ENCODE data around the gene ASIC2. TPM values are rescaled to one million over a fixed set of nuclear protein-coding genes. Genes with fewer than 3 reads are reported as not detected.

ASIC2 gene
- total RNA-seq, 4 donors from 2014 or later = 0.80 to 1.8 (median 1.4) TPM; not detected in 1

- Histone ChIP-seq H3K36me3 (no peaks in the 10 kb centered on the region), H3K9me3 (no peaks in the 10 kb centered on the region), H3K4me1 (no peaks in the 10 kb centered on the region), H3K4me3 (no peak overlapping the region), H3K27ac (no peak overlapping the region), H3K27me3 (no peaks in the 10 kb centered on the region)
- no peak for TF ChIP-seq CTCF (IDR thresholded peaks at IDR 0.05)
- TF ChIP-seq POLR2A (IDR thresholded peaks at IDR 0.05) = no peak
- no peak for DNase-seq
Observed at GRCh38 chr17:33167736-33168135, 125.4 kb downstream of the ASIC2 start.

DNA sequence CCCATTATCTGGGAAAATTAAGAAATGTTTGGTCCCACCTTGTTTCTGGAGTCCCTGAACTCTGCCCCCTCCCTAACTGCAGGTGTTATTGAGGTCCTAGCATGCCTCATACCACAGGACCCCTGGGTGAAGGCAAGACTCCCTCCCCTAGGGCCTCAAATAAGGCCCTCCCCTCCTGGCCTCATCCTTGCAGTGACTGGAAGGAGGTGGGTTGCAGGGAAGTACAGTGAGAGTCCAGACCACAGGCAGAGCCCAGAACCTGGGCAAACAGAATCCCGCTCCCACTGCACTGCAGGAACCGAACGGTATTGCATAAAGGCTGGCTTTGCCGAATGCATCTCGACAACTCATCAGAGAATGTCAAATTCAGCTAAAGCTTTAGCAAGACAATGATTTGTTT, 126.6 kb downstream of the ASIC2 start:
- no peaks in the 10 kb centered on the region for H3K9me3 ChIP-seq
- TF ChIP-seq CTCF (IDR thresholded peaks at IDR 0.05) (no peak), POLR2A (IDR thresholded peaks at IDR 0.05) (no peak)
- no peak overlapping the region for H3K27ac ChIP-seq
- no peak overlapping the region for H3K4me3 ChIP-seq
- H3K36me3 ChIP-seq = no peaks in the 10 kb centered on the region
- no peak for DNase-seq
- H3K4me1 ChIP-seq = no peaks in the 10 kb centered on the region
- H3K27me3 ChIP-seq = no peaks in the 10 kb centered on the region

GRCh38 chr17:33164169-33164881, 128.8 kb downstream of the ASIC2 start:
- no peak overlapping the region for H3K27ac ChIP-seq
- no peak overlapping the region for H3K4me3 ChIP-seq
- H3K27me3 ChIP-seq = no peaks in the 10 kb centered on the region
- H3K4me1 ChIP-seq = no peaks in the 10 kb centered on the region
- TF ChIP-seq POLR2A (IDR thresholded peaks at IDR 0.05) (no peak), CTCF (IDR thresholded peaks at IDR 0.05) (no peak)
- DNase-seq = no peak
- H3K36me3 ChIP-seq = no peaks in the 10 kb centered on the region
- H3K9me3 ChIP-seq = no peaks in the 10 kb centered on the region

DNA sequence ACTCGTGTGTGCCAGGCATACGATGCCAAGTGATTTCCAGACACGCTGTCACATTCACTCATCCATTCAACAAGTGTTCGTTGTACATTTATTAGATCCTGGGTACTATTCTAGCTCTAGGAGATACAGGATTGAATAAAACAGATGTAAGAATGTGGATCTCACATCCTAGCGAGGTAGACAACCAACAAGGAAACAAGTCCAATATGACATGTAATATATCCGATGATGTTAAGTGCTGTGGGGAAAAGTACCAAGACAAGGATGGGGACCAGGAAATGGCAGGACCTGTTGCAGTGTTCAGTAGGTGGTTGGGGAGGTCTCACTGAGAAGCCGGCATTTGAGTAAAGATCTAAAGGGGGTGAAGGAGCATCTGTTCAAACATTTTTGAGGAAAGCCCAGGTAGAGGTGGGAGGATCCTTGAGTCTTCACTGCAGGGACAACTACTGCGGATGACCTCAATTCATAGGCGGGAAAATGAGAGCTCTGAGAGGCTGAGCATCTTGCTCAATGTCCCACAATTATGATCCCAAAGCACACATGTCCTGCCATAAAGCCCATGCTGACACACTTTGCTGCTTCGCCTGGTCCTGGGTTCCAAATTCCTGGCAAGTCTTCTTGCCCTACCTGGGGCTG, 129.4 kb downstream of the ASIC2 start:
- no peak for DNase-seq
- TF ChIP-seq CTCF (IDR thresholded peaks at IDR 0.05) = no peak
- no peak for TF ChIP-seq POLR2A (IDR thresholded peaks at IDR 0.05)
- Histone ChIP-seq H3K27ac (no peak overlapping the region), H3K27me3 (no peaks in the 10 kb centered on the region), H3K36me3 (no peaks in the 10 kb centered on the region), H3K9me3 (no peaks in the 10 kb centered on the region), H3K4me1 (no peaks in the 10 kb centered on the region), H3K4me3 (no peak overlapping the region)

DNA sequence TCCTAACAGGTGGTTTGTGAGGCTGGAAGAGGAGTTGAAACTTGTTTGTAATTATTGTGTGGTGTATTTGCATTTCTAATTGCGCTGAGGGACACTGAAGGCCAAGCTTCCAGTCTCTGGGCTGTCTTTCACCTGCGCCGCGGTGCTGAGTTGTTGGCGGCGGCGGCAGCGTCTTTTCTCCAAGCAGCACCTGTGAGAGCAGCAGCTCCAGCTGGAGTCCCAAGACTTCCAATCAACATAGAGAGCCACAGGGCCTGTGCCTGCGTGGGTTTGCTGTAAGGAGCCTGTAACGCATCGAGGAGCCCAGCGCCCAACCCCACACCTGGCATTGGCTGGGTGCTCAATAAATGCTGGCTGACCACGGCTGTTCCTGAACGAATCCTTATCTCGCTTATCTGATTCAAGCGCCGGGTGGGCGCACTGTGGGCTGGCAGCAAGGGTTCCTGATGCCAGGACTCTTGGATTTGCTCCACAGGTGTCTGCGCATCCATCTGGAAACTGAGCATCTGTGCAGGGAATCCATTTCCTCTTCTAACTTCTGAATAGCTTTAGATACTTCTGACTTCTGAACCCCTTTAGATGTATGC, 138.1 kb downstream of the ASIC2 start:
- TF ChIP-seq CTCF (IDR thresholded peaks at IDR 0.05) (no peak), POLR2A (IDR thresholded peaks at IDR 0.05) (no peak)
- H3K4me1 ChIP-seq = no peaks in the 10 kb centered on the region
- no peaks in the 10 kb centered on the region for H3K27me3 ChIP-seq
- H3K27ac ChIP-seq = no peak overlapping the region
- no peaks in the 10 kb centered on the region for H3K9me3 ChIP-seq
- DNase-seq = no peak
- no peak overlapping the region for H3K4me3 ChIP-seq
- H3K36me3 ChIP-seq = no peaks in the 10 kb centered on the region
